Natural killer cell (primary cell): Measurements from ENCODE around the gene CDC73. TPM values are rescaled to one million over a fixed set of nuclear protein-coding genes. Genes with fewer than 3 reads are reported as not detected.
A peak's percentile ranks its signal among the peaks of the same experiment; 100 is the strongest.

Experiments used
- ATAC-seq, 3 donors: fragments of 150-1000 bp in 2 of 3; fragments of 200-7000 bp in 1 of 3; cut with Tn5 transposase; 1 replicate in 1 of 3; 2 replicates in 2 of 3; pipeline ENCODE4 v1.10.0; 2021; ENCODE audit warnings: mild to moderate bottlenecking in 2 of 3, moderate library complexity in 2 of 3
- DNase-seq, 2 donors: peaks; one replicate each; pipeline versions ENCODE4 v3.0.0 to v3.0.0-alpha.2; 2013 to 2021; ENCODE audit warnings: mixed read lengths in 1 of 2
- H3K27ac ChIP-seq: one replicate; pipeline ENCODE4 v1.5.1; 2013; ENCODE audit warnings: mild to moderate bottlenecking, low read length
- H3K27me3 ChIP-seq: one replicate; pipeline ENCODE4 v1.6.1; 2013; ENCODE audit warnings: low read length; ENCODE audit not compliant: control insufficient read depth, insufficient read depth
- H3K36me3 ChIP-seq: one replicate; pipeline ENCODE4 v1.6.1; 2013; ENCODE audit warnings: low read length; ENCODE audit not compliant: control insufficient read depth, insufficient read depth
- H3K4me1 ChIP-seq: one replicate; pipeline ENCODE4 v1.6.1; 2013; ENCODE audit warnings: low read length; ENCODE audit not compliant: control insufficient read depth, insufficient read depth
- H3K4me3 ChIP-seq: one replicate; pipeline ENCODE4 v1.5.1; 2013; ENCODE audit warnings: low read length
- H3K9me3 ChIP-seq: one replicate; pipeline ENCODE4 v1.6.1; 2013; ENCODE audit warnings: low read length; ENCODE audit not compliant: control insufficient read depth, insufficient read depth
- H3K27ac Mint-ChIP-seq, 2 donors: one replicate each; pipeline ENCODE4 v1.8.0; 2022; ENCODE audit warnings: mild to moderate bottlenecking in 2 of 2, mixed read lengths in 2 of 2, moderate library complexity in 1 of 2
- H3K27me3 Mint-ChIP-seq, 2 donors: one replicate each; pipeline ENCODE4 v1.8.0; 2022; ENCODE audit warnings: low read depth in 2 of 2, mixed read lengths in 2 of 2
- H3K36me3 Mint-ChIP-seq: one replicate; pipeline ENCODE4 v1.8.0; 2022; ENCODE audit warnings: mixed read lengths
- H3K4me1 Mint-ChIP-seq, 2 donors: one replicate each; pipeline ENCODE4 v1.8.0; 2022; ENCODE audit warnings: mixed read lengths in 2 of 2
- H3K4me3 Mint-ChIP-seq: one replicate; pipeline ENCODE4 v1.8.0; 2022; ENCODE audit warnings: mild to moderate bottlenecking, moderate library complexity, mixed read lengths
- H3K9me3 Mint-ChIP-seq, 2 donors: one replicate each; pipeline ENCODE4 v1.8.0; 2022; ENCODE audit warnings: mixed read lengths in 2 of 2
- WGBS: methylation state at CpG from one replicate; pipeline ENCODE4 v1.1.7; 2013; ENCODE audit warnings: missing lambda C conversion rate; ENCODE audit not compliant: insufficient coverage; 5-methylcytosine and 5-hydroxymethylcytosine counted together
- intact Hi-C: fragments of 100-400 bp; cut with micrococcal nuclease; formaldehyde crosslinking; loops from one replicate; pipeline ENCODE4 v1.14.2; 2022
- total RNA-seq, 4 donors: library from RNA; stranded (reverse); fragments of 120-200 nt in 1 of 4; gene quantifications; one replicate each; pipeline versions ENCODE4 v1.2.3 to v1.2.4, GENCODE V29; 2013 to 2022
- TF ChIP-seq, protein P1 (sequence below): fragments of 200-600 bp; IDR thresholded peaks from one replicate; pipeline ENCODE4 v1.8.0; 2022; ENCODE audit warnings: antibody characterized with exemption

Gene CDC73
- total RNA-seq, 3 donors from 2014 or later (not counting 1 experiment from before 2014, with no cell fraction given), result 73.2 to 86.0 (median 82.6) TPM

DNA sequence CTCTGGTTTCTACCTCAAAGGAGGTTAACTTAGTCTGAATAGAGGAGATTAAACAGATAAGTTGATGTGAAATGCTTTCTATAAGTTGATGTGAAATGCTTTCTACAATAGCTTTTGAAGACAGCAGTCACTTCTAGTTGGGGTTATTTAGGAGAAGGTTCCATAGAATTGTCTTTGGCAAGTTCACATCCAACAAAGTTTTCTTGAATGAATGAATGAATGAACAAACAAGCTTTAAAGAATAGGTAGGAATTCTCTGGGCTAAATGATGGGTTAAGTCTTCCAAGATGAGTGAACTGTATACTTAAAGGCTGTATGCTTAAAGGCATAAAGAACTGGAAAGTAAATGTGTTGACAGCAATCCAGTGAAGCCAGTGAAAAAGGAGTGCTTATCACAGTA is 1.9 kb downstream of the CDC73 start:
- Histone ChIP-seq H3K27me3 (no peaks in the 10 kb centered on the region), H3K4me3 (no peak overlapping the region), H3K27ac (no peak overlapping the region), H3K9me3 (no peaks in the 10 kb centered on the region), H3K36me3 (peaks cover 16% of the 10 kb centered on the region), H3K4me1 (peaks cover 13% of the 10 kb centered on the region)
- Mint-ChIP-seq H3K9me3 (no peaks in the 10 kb centered on the region), H3K27me3 (no peaks in the 10 kb centered on the region), H3K4me1 (peaks cover 46 to 51% of the 10 kb centered on the region in 2 donors), H3K4me3 (peak overlapping the region; percentile 93), H3K36me3 (no peaks in the 10 kb centered on the region), H3K27ac (peak overlapping the region in 1 of 2 donors; percentile 88)
- no peak for DNase-seq
- intact Hi-C loops, result loop anchor here (2.0 to 10.0 kb wide), 3 partner anchors 315 to 651 kb away; partner anchors contain the start of gene RGS2
- TF ChIP-seq, protein P1, sequence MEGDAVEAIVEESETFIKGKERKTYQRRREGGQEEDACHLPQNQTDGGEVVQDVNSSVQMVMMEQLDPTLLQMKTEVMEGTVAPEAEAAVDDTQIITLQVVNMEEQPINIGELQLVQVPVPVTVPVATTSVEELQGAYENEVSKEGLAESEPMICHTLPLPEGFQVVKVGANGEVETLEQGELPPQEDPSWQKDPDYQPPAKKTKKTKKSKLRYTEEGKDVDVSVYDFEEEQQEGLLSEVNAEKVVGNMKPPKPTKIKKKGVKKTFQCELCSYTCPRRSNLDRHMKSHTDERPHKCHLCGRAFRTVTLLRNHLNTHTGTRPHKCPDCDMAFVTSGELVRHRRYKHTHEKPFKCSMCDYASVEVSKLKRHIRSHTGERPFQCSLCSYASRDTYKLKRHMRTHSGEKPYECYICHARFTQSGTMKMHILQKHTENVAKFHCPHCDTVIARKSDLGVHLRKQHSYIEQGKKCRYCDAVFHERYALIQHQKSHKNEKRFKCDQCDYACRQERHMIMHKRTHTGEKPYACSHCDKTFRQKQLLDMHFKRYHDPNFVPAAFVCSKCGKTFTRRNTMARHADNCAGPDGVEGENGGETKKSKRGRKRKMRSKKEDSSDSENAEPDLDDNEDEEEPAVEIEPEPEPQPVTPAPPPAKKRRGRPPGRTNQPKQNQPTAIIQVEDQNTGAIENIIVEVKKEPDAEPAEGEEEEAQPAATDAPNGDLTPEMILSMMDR, result no peak
- no peak for ATAC-seq

DNA sequence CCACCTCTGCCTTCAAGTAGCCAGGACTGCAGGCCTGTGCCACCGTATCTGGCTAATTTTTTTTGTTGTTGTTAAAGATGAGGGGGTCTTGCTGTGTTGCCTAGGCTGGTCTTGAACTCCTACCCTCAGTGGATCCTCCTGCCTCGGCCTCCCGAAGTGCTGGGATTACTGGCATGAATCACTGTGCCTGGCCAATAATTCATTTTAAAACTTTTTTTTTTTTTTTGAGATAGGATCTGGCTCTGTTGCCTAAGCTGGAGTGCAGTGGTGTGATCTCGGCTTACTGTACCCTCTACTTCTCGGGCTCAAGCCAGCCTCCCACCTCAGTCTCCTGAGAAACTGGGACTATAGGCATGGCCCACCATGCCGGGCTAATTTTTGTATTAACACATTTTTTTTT is 3.5 kb downstream of the CDC73 start:
- Histone ChIP-seq H3K36me3 (peaks cover 20% of the 10 kb centered on the region), H3K4me3 (no peak overlapping the region), H3K27me3 (no peaks in the 10 kb centered on the region), H3K4me1 (peaks cover 13% of the 10 kb centered on the region), H3K9me3 (no peaks in the 10 kb centered on the region), H3K27ac (no peak overlapping the region)
- DNase-seq (no peak), ATAC-seq (no peak)
- 92% methylated on average over 6 of the region's 6 CpGs for WGBS
- TF ChIP-seq, protein P1, result no peak
- H3K27ac Mint-ChIP-seq, result no peak overlapping the region
- peaks cover 47 to 53% of the 10 kb centered on the region in 2 donors for H3K4me1 Mint-ChIP-seq
- H3K36me3 Mint-ChIP-seq, result peaks cover 3% of the 10 kb centered on the region
- H3K4me3 Mint-ChIP-seq, result no peak overlapping the region
- no peaks in the 10 kb centered on the region for H3K27me3 Mint-ChIP-seq
- intact Hi-C loops, result loop anchor here (10.0 kb wide), 1 partner anchor 521 kb away; no protein-coding TSS in a partner anchor
- no peaks in the 10 kb centered on the region for H3K9me3 Mint-ChIP-seq

DNA sequence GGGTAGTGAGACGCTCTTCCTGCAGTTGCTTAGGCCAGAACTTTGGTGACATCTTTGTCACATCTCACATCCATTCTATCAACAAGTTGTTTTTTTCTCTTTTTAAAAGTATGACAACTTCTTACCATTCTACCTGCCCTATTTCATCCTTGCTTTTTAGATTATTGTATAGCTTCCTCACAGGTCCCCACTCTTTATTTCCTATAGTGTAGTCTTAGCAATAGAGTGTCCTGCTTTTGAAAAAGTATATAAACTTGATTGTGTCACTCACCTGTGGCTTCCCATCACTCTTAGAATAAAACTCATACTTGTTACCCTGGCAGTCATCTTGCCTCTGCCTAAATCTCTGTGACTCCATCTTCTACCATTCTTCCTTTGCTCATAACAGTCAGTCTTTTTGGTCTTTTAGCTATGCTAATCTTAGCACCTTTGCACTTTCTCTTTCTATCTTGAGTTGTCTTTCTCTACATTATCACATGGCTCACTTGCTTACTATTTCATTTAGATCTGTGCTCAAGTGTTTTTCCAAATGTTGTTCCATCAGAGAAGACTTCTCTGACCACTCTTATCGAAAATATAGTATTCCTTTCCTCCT is 9.5 kb downstream of the CDC73 start:
- Histone ChIP-seq H3K27ac (no peak overlapping the region), H3K36me3 (peaks cover 45% of the 10 kb centered on the region), H3K4me3 (no peak overlapping the region), H3K4me1 (no peaks in the 10 kb centered on the region), H3K27me3 (no peaks in the 10 kb centered on the region), H3K9me3 (no peaks in the 10 kb centered on the region)
- Mint-ChIP-seq H3K9me3 (no peaks in the 10 kb centered on the region), H3K4me3 (no peak overlapping the region), H3K27ac (peak overlapping the region; percentile 2 to 48), H3K36me3 (peaks cover 17% of the 10 kb centered on the region), H3K27me3 (no peaks in the 10 kb centered on the region), H3K4me1 (peaks cover 24 to 25% of the 10 kb centered on the region in 2 donors)
- 82% methylated on average over 2 of the region's 2 CpGs for WGBS
- TF ChIP-seq, protein P1, result no peak
- ATAC-seq, result peak in 1 of 3 donors; percentile 18
- DNase-seq, result no peak
- intact Hi-C loops, result no loop called here

DNA sequence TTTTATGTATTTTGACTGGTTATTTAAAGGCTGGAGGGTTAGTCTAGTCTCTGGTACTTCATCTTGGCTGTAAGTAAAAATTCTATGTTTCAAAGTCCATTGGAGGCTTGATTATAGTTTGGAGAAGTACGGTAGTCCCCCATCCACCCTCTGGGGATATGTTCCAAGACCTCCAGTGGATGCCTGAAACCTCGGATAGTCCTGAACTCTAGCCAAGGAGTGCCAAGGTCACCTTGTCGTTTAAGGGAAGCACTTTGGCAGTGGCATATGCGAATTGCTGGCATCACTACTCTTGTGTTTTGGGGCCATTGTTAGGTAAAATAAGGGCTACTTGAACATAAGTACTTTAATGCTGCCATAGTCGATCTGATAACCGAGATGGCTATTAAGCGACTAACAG is 18.4 kb downstream of the CDC73 start:
- H3K27me3 ChIP-seq, result no peaks in the 10 kb centered on the region
- no peak overlapping the region for H3K27ac Mint-ChIP-seq
- H3K4me3 Mint-ChIP-seq, result no peak overlapping the region
- no peak overlapping the region for H3K27ac ChIP-seq
- H3K4me3 ChIP-seq, result no peak overlapping the region
- H3K36me3 Mint-ChIP-seq, result peaks cover 13% of the 10 kb centered on the region
- TF ChIP-seq, protein P1, result no peak
- intact Hi-C loops, result no loop called here
- H3K9me3 ChIP-seq, result no peaks in the 10 kb centered on the region
- WGBS, result 94% methylated on average over 7 of the region's 7 CpGs
- no peaks in the 10 kb centered on the region for H3K4me1 ChIP-seq
- no peak for ATAC-seq
- peaks cover 69% of the 10 kb centered on the region for H3K36me3 ChIP-seq
- DNase-seq, result no peak
- no peaks in the 10 kb centered on the region for H3K9me3 Mint-ChIP-seq
- H3K27me3 Mint-ChIP-seq, result no peaks in the 10 kb centered on the region
- peaks cover 7 to 11% of the 10 kb centered on the region in 2 donors for H3K4me1 Mint-ChIP-seq
